ENCODE data around the gene AK8. TPM values are rescaled to one million over a fixed set of nuclear protein-coding genes. Genes with fewer than 3 reads are reported as not detected.

The AK8 gene
- total and polyA plus RNA-seq, 9 of the 15 experiments (the other 6 are each of a cell fraction or from before 2014, with no cell fraction given), result 0.06 to 0.37 TPM; not detected in 7

DNA sequence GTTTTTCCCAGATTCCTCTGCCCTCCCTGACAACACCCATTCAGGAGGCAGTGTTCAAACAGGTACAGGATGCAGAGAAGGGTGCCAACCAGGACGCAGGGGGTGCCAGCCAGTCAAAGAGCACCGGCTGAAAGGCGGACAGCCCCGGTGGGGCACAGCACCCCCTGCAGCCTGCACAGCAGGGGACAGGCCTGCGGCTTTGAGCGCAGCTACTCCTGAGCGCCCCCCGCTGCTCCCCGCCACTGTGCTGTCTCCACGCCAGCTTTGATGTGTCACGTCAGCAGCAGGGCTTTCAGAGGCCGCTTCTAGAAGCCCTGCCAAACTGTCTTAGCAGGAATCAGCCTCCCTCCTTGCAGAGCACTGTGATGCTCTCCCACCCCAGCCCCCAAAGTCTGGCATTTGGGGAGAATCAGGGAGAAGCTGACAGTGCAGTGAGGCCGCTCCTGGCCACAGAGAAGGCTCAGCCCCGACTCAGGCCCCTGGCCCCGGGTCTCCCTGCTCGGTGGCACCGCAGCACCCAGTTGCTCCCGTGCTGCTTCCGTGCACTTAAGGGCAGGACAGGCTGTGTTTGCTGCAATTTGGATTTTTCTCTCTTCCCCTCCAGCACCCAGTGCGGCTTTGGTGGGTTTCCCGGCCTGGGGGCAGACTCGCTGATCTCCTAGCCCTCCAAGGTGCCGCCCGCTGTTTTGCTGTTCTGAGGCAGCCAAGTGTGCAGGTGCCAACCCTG, 20.3 kb downstream of the AK8 start:
- H3K79me2 ChIP-seq (ENCODE audit: control insufficient read depth, insufficient read depth, low read length), result no peaks in the 10 kb centered on the region
- in situ Hi-C loops (cut with MboI), result no loop called here
- H2AFZ ChIP-seq (ENCODE audit: low read depth, low read length), result no peak overlapping the region
- ChIA-PET POLR2A (interaction anchor here (0.7 to 1.0 kb wide), 3 partner anchors 9 to 188 kb away, joined by 3 to 5 read pairs (median 3); no protein-coding TSS in a partner anchor), CTCF (ENCODE audit: low intra/inter-chr PET ratio) (no interaction called here)
- WGBS (ENCODE audit: insufficient coverage, low coverage, missing lambda C conversion rate), result under 1% methylated on average over 23 of the region's 24 CpGs
- no peak overlapping the region for H3K4me2 ChIP-seq (ENCODE audit: insufficient read depth, low read length)
- H3K4me3 ChIP-seq, result no peak overlapping the region
- peaks cover 0 to 8% of the 10 kb centered on the region in 2 experiments; a peak in 1 of 5 replicates for H3K4me1 ChIP-seq (replicated peaks in 1 of 2; ENCODE audit: control insufficient read depth in 2 of 2, insufficient read depth in 2 of 2, low read length in 2 of 2)
- H3K27ac ChIP-seq (ENCODE audit: extremely low read depth, low read depth, low read length), result no peak overlapping the region
- BruUV-seq (replicated peaks), result no TSS peak
- no peaks in the 10 kb centered on the region for H3K36me3 ChIP-seq (ENCODE audit: control insufficient read depth, insufficient read depth, low read length)
- TF ChIP-seq, protein P1, sequence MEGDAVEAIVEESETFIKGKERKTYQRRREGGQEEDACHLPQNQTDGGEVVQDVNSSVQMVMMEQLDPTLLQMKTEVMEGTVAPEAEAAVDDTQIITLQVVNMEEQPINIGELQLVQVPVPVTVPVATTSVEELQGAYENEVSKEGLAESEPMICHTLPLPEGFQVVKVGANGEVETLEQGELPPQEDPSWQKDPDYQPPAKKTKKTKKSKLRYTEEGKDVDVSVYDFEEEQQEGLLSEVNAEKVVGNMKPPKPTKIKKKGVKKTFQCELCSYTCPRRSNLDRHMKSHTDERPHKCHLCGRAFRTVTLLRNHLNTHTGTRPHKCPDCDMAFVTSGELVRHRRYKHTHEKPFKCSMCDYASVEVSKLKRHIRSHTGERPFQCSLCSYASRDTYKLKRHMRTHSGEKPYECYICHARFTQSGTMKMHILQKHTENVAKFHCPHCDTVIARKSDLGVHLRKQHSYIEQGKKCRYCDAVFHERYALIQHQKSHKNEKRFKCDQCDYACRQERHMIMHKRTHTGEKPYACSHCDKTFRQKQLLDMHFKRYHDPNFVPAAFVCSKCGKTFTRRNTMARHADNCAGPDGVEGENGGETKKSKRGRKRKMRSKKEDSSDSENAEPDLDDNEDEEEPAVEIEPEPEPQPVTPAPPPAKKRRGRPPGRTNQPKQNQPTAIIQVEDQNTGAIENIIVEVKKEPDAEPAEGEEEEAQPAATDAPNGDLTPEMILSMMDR (IDR thresholded peaks at IDR 0.05 in 2 of 3, conservative IDR thresholded peaks at IDR 0.05 in 1 of 3; ENCODE audit: insufficient read depth in 2 of 3, low read depth in 1 of 3, low read length in 3 of 3), result peak; percentile 18 to 79 (median 23); a peak in 3 of 6 replicates
- no peak for TF ChIP-seq RFX1 (IDR thresholded peaks at IDR 0.05)
- no peak for TF ChIP-seq RBM17 (IDR thresholded peaks at IDR 0.05; ENCODE audit: borderline replicate concordance, low read depth, low read length)
- ATAC-seq (peak; percentile 71), DNase-seq (ENCODE audit: extremely low read depth in 1 of 4, low spot score in 3 of 4) (peak; percentile 32 to 58 (median 37)), FAIRE-seq (no peak)
- peaks cover 49 to 77% of the 10 kb centered on the region in 2 experiments for H3K27me3 ChIP-seq (ENCODE audit: control insufficient read depth in 2 of 2, insufficient read depth in 2 of 2, low read length in 2 of 2)
- intact Hi-C loops (cut with micrococcal nuclease), result no loop called here
- H3K9ac ChIP-seq (ENCODE audit: insufficient read depth in 1 of 2, low read depth in 2 of 2, low read length in 2 of 2), result no peak overlapping the region; a peak in 1 of 4 replicates
- no peaks in the 10 kb centered on the region for H3K9me3 ChIP-seq (replicated peaks; ENCODE audit: control insufficient read depth, insufficient read depth, low read depth, low read length)
- no peaks in the 10 kb centered on the region for H3K9me1 ChIP-seq (ENCODE audit: control insufficient read depth, insufficient read depth, low read length)
- peaks cover 3% of the 10 kb centered on the region; the same call in 1 of the 2 replicates for H4K20me1 ChIP-seq (replicated peaks; ENCODE audit: control insufficient read depth, insufficient read depth, low read length)

Data from K562 (cell line).